Measurements from ENCODE around the gene REG4. TPM values are rescaled to one million over a fixed set of nuclear protein-coding genes. Genes with fewer than 3 reads are reported as not detected.

Gene REG4
- total and polyA plus RNA-seq, 2 of the 4 experiments (the other 2 are of a cell fraction): not detected

Other genes starting within 250 kb of the REG4 start
- gene ZNF697, start 163.2 kb downstream of the REG4 start, total RNA-seq (2012; rRNA removed): 10.2 and 14.4 TPM in 2 replicates
- gene ZNF697, start 163.2 kb downstream of the REG4 start, polyA plus RNA-seq (2012; rRNA removed): 5.7 and 6.2 TPM in 2 replicates
- gene PHGDH, start 99.5 kb downstream of the REG4 start, total RNA-seq (2012; rRNA removed): 162 and 331 TPM in 2 replicates
- 69.1 and 87.9 TPM in 2 replicates for gene PHGDH, start 99.5 kb downstream of the REG4 start, polyA plus RNA-seq (2012; rRNA removed)
- gene HMGCS2, start 42.6 kb downstream of the REG4 start, total RNA-seq (2012; rRNA removed): not detected in 2 replicates
- not detected in 2 replicates for gene HMGCS2, start 42.6 kb downstream of the REG4 start, polyA plus RNA-seq (2012; rRNA removed)
- gene ADAM30, start 85.1 kb upstream of the REG4 start, total RNA-seq (2012; rRNA removed): not detected in 2 replicates
- not detected in 2 replicates for gene ADAM30, start 85.1 kb upstream of the REG4 start, polyA plus RNA-seq (2012; rRNA removed)